Ureter (tissue), 1 donor: ENCODE measurements around the gene GPER1. TPM values are rescaled to one million over a fixed set of nuclear protein-coding genes. Genes with fewer than 3 reads are reported as not detected.
"Not testable (repeated sequence)": the region's sequence is repeated elsewhere in the genome, so short reads cannot be mapped to it uniquely, and the experiment has no call there.

Experiments used
- DNase-seq: peaks from one replicate; pipeline ENCODE4 v3.0.0-alpha.2; 2020; ENCODE audit warnings: low spot score
- total RNA-seq: library from RNA; stranded (reverse); gene quantifications from one replicate; pipeline ENCODE4 v1.2.4, GENCODE V29; 2023
- donor health status: DM: yes; HTN: yes; CAD: no.

Gene GPER1
- total RNA-seq, 1 donor from 2014 or later: 3.4 TPM

DNA sequence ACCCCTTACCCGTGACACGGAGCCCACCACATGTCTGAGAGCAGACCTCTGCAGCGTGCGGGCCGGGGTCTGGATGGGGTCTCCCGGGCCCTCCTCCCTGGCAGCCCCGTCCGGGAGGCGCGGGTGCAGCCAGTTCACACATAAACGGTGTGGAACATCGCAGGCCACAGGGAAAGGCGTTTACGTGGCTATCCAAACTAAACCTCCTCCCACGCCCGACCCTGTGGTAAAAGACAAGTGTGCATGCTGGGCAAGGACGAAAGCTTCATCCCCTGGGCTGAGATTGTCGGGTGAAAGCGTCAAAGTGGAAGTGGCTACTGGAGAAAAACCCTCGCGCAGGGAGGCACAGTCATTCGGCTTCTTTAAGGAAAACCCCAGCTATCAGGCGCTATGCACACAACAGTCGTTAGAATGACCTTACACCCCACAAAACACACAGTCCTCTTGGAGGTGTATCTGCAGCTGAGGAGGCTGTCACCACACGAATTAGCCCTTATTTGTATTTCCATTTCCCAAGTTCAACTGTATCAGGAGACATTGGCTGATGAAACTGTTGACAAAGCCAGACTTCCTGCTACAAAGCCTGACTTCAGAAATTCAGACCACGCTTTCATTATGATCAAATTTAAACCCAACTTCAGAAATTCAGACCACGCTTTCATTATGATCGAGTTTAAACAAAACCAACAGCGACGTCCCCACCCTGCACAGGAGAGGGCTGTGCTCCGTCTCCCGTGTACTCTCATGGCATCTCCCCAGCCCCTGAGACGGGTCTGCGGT lies 15.3 kb downstream of the GPER1 start:
- no peak for DNase-seq

DNA sequence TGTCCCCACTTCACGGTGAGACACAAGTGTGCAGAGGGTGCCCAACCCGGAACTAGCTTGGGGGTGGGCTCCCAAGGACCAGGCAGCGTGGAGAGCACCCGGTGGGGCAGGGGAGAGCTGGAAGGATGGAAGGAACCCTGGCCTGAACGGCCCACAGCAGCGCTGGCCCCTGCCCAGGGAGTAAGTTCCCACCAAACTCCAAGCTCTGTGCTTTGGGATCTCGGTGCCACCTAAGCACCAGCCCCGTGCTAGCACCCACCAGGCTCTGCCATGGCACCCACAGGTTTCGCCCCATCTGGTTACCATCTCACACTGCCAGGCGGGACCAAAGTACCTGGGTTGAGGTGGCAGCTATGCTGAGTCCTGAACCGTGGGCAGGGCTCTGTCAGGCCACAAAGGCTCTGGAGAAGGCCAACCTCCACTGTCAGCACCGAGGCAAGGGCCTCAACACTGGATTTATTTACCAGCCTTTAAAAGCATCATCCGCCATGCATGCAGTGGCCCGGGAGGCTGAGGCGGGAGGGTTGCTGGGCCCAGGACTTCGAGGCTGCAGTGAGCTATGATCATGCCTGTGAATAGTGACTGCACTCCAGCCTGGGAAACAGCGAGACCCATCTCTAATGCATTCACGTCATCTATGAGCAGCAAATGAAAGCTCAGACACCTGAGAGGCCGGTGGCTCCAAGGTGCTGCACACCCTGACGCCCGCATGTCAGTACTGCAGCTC lies 16.0 kb downstream of the GPER1 start:
- DNase-seq: no peak

DNA sequence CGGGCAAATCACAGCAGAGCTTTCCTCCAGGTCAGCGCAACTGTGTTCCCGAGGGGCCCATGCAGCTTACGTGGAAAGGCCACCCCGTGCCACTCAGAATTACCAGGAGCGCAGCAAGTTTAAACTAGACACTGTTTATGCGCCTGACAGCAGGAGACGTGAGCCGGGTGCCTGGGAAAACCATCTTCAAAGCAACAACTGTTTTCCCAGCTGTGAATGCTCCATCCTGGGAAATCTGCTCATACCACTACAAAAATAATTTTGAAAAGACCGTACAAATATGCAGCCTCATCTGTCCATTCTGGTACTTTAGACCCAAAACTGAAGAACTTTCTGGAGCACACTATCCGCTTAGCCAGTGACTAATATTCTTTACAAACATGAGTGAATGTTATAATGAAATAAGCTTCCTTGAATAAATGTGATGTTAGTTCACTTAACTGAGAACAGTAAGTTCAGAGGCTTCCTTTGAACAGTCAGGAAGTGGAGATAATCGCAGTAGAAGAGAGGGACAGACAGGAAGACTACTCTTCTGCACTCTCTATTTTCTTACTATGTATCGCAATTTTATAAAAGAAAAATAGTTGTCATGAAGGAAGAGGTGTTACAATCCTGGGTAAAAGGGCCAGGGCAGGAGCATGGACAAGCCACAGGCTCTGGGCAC lies 16.7 kb downstream of the GPER1 start:
- DNase-seq: no peak

DNA sequence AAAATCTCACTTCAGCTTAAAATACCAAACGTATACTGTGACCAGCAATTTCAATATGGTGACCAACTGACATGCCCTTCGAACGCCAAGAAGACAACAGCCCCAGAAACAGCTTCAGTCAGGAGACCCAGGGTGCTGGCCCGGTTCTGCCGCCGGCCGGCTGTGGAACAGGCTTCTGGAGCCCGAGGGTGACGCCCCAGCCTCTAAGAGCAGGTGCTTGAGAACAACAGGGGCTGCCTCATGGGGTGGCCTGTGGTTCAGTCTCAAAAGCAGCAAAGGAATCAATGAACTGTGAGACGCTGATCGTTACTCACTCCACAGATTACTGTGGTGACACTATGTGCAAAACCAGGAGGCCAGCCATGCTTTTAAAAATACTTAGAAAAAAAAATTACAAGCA lies 17.3 kb downstream of the GPER1 start:
- no peak for DNase-seq

DNA sequence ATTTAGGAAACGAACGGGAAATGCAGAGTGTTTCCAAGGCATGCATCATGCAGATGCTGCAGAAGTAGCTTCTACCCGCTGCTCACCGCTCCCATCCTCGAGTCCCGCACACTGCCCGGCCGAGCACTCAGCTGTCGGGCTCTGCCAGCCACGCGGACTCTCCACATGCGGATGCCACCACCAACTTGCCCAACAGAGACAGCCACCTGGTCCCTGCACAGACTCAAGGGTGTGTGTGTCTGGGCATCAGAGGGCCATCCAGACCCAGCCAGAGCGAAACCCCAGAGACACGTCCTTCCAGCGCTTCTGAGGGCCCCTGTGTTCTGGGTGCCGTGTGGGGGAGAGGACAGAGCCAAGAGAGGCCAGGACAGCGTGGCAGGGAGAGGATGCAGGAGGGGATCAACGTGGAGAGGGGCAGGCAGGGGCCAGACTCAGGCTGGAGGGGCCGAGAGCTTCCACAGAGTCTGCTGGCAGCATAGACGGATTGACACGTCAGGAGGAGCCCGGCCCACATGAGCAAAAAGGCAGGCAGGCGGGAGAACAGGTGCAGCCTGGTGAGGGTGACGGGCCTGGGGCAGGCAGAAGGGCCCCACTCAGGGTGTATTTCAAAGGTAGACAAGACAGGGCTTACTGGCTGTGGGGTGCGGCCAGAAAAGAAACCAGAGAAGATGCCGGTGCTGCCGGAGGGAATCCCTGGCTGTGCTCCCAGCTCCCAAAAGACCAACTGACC lies 18.3 kb downstream of the GPER1 start:
- no peak for DNase-seq

DNA sequence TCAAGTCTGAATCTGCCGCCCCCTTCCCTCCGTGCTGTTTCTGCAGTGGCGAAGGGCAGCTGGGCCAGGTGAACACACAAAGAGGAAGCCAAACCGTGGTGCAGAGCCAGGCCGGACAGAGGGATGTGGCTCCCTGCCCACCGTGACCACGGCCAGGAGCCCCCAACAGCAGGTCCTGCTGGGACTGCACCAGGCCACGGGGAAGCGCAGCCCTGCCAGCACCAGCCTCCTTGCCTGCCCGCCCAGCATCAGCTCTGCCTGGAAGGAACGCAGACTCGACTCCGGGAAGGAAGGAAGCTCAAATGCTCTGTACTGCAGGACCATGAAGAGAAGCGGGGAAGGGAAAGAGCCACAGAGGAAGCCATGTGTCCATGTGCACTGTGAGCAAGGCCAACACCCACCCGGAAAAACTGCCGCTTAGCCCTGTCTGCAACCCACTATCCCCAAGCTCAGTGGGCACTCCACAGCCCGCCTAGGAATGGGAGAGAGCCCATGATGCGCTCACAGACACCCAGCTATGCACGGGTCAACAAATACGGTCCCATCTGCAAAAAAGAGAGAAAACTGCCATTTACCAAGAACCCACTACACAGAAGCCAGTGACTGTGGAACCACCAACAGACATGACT lies 19.0 kb downstream of the GPER1 start:
- no peak for DNase-seq

DNA sequence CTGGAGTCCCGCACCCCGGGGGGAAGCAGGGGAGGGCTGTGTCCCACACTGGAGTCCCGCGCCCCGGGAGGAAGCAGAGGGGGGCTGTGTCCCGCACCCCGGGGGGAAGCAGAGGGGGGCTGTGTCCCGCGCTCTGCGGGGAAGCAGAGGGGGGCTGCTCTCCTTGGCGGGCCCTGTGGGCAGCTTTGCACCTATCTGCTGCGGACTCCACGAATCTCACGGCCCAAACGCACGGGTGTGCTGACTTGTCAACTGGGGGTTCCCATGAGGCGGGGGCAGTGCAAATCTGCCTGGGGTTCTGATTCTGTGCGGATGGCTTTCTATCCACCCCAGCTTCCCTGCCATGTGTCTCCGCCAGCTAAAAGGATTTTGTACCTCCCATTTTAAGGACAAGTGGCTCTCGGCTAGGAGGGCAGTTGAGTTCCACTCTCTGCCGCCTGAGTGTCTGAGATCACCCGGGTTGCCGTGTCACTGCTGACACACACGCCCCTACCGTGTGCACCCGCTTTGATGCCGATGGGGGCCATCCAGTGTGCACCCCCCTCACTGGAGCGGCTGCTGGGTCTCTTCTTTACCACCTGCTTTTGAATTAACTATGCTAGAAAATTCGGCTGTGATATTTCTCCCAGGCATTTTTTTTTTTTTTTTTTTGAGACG lies 20.5 kb downstream of the GPER1 start:
- DNase-seq: no peak

DNA sequence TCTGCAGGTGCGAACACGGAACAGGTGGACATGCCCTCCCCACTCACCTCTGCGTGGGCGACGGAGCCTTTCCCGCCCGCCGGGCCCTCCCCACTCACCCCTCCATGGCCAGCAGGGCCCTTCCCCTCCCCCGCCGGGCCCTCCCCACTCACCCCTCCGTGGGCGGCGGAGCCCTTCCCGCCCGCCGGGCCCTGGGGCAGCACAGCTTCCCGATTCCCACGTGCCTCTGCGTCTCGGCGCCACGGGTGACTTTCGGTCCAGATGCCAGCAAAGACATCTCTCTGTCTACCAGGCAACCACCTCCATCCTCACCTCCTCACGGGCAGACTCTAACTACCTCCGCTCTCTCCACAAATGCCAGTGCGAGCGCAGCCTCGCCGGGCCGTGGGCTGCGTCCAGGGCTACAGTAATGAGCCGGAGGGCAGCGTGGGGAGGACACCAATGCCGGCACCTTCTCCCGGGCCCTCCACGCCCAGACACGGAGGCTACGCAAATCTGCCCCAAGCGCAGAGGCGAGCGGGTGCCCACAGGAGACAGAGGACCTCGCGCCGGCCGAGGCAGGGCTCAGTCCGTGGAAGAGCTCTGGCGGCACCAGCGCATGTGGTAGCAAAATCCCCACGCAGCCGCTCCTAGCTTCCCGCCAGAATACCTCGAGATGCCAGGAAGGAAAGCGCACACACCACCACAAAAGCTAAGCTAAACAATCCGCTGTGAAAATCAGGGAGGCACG lies 21.8 kb downstream of the GPER1 start:
- DNase-seq: no peak

DNA sequence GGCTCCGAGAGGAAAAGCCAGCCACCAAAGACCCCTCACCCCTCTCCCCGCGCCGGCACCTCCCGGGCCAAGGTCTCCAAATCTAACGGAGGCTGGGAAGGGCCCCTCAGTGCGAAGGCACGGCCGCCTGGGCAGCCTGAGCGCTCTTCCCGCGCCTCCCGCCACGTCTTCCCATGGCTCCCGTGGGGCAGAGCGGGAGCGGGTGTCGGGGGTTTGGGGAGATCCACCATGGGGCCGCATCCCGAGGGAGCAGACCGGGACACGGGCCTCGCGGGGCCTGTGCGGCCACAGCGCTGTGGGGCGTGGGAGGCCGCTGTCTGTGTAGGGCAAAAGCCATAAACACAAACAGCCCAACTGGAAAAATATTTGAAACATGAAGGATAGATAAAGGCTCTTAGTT lies 22.4 kb downstream of the GPER1 start:
- no peak for DNase-seq

DNA sequence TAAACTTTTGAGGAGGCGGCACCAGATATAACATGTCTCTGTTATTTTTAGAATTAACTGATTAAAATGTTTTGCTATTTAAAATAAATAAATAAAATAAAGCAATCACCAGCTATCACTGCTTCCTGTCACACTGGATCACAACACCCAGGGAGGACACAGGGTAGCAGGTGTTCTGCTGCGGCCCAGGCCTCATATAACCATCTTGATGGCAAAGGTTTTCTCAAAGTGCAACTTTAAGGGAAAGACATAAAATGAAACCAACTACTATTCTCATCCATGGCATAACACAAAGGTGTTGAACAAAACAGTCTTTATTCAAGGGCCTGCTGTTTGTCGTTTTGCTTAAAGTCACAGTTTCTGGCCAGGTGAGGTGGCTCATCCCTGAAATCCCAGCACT lies 23.2 kb downstream of the GPER1 start:
- no peak for DNase-seq

DNA sequence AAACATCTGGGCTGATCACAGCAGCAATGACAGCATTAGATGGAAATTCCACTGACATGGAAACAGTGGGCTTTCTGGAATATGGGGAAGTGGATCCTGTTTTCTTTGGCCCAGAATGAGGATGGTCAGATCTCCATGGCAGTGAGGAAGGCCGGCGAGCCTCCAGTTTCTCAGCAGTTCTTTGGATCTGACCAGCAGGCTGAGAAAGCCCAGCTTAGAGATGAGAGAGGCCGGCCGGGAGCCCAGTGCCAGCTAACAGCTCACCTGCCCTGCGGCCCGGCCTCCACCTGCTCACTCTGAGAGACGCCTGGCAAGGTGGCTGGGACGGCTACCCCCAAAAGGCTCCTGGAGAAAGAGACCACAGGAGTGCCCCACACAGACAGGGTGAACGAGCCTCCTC lies 24.2 kb downstream of the GPER1 start:
- DNase-seq: no peak

DNA sequence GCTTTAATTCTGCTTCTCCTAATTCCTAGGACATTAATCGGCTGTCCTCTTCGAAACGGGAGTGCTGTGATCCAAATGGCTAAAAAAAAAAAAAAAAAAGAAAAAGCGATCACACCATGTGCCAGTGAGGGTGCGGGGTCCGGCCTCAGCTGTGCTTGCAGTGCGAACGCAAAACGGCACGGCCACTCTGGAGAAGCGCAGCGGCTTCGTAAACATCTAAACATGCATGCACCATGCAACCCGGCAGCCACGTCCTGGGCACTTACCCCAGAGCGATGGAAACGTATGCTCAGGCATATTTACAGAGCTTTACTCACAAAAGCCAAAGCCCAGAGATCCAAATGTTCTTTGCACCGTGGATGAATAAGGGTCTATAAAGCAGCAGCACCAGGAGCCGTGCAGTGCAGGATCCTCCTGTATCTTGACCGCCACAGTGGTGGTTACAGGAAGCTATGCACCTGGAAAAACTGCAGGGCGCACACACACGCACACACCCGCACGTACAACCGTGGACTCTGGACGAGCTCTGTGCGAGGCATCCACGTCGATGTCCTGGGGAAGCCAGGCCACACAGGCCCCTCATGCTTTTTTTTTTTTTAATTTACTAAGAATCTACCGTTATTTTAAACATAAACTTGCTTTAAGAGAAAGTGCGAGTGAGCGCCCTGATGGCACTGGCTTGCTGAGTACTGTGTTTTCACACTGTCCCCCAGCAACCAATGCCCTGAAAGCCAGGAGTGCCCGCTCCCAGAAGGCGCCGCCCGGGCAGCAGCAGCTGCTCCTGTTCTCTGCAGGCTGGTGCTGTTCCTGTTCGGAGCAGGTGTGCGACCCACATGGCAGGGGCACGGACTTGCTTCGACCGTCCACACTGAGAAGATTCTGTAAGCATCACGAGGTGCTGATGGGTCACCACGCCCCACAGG lies 25.0 kb downstream of the GPER1 start:
- DNase-seq: no peak

DNA sequence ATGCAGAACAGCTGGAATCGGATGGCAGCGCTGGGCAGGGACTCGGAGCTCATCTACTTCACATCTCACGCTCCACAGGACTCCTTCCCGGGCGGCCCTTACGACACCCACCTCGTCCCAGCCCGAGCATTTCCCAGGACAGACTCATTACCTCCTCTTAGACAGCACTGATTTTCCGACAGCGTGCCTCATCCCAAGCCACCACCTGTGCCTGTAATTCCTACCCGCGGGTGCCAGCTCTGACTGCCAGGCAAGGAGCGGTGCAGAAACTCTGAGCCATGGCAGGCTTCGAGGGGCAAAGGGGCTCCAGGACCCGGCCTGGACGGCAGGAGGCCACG lies 25.6 kb downstream of the GPER1 start:
- no peak for DNase-seq

DNA sequence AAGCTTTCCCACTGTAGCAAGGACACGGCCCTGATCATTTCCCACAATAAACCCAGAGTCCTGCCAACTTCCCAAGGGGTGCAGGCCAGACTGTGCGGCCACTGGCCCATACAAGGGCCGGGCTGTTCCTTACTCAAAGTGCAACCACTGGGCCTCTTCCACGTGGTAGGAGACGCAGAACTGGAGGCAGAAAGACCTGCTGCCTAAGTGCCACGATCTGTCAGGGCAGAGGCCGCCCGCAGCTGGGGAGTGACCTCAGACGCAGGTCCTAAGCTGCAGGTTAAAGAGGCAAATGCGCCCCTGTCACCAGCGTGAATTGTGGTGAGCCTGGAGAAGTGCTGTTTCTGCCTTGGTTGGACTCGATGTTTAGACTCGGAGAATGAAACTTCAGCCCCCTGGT lies 26.2 kb downstream of the GPER1 start:
- DNase-seq: no peak

DNA sequence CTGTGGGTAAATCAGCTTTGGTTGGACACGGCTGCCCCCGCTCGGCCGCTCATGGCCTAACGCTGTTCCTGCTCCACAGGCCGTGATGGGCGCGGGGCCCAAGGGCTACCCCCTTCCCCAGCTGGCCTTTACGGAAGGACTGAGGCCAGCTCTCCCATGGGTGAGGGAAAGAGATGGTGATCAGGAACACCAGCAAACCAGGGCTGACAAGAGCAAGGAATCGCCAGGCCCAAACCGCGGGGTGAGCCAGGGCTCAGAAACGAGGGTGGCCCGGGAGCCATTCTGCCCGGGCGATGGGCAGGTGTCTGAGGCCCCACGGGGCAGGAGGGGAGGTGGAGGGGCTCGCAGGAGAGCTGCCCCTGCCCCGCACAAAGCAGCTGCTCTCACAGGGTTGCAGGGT lies 26.6 kb downstream of the GPER1 start:
- DNase-seq: no peak

DNA sequence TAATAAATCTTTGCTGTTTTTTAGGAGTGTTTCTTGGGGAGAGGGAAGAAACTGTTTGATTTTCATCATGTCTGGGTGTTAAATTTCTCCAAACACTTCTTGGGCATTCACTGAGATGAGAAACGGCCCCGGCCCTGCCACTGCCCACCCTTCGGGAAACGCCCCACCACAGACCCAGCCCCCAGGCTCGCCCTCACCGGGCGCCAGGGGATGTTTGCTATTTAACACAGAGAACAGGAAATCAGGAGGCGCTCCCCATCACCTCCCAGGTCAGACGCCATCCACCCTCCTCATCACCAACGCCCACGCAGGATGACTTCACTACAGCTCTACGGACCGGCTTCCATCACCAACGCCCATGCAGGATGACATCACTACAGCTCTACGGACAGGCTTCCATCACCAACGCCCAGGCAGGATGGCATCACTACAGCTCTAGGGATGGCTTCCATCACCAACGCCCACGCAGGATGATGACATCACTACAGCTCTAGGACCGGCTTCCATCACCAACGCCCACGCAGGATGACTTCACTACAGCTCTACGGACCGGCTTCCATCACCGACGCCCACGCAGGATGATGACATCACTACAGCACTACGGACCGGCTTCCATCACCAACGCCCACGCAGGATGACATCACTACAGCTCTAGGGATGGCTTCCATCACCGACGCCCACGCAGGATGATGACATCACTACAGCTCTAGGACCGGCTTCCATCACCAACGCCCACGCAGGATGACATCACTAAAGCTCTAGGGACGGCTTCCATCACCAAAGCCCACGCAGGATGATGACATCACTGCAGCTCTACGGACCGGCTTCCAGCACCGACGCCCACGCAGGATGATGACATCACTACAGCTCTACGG lies 27.5 kb downstream of the GPER1 start:
- DNase-seq: not testable (repeated sequence)

DNA sequence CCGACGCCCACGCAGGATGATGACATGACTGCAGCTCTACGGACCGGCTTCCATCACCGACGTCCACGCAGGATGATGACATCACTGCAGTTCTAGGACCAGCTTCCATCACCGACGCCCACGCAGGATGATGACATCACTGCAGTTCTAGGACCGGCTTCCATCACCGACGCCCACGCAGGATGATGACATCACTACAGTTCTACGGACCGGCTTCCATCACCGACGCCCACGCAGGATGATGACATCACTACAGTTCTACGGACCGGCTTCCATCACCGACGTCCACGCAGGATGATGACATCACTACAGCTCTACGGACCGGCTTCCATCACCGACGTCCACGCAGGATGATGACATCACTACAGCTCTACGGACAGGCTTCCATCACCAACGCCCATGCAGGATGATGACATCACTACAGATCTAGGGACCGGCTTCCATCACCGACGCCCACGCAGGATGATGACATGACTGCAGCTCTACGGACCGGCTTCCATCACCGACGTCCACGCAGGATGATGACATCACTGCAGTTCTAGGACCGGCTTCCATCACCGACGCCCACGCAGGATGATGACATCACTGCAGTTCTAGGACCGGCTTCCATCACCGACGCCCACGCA lies 28.6 kb downstream of the GPER1 start:
- DNase-seq: not testable (repeated sequence)

DNA sequence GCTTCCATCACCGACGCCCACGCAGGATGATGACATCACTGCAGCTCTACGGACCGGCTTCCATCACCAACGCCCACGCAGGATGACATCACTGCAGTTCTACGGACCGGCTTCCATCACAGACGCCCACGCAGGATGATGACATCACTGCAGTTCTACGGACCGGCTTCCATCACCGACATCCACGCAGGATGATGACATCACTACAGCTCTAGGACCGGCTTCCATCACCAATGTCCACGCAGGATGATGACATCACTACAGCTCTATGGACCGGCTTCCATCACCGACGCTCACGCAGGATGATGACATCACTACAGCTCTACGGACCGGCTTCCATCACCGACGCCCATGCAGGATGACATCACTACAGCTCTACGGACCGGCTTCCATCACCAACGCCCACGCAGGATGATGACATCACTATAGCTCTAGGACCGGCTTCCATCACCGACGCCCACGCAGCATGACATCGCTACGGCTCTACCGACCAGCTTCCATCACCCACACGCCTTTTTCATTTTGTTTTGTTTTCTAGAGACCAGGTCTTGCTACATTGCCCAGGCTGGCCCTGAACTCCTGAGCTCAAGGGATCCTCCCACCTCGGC lies 29.5 kb downstream of the GPER1 start:
- DNase-seq: no peak
